T-helper 2 cell treated with Interferon-gamma antibody and Interleukin-4, amounts not matched to agents 100 ng/mL and 5 ng/mL, for 36 hours (primary cell): Measurements from ENCODE around the gene HPCAL1. TPM values are rescaled to one million over a fixed set of nuclear protein-coding genes. Genes with fewer than 3 reads are reported as not detected.

Experiments used
- intact Hi-C: fragments of 100-400 bp; cut with micrococcal nuclease; formaldehyde crosslinking; loops from one replicate; pipeline ENCODE4 v1.15.1; 2023
- total RNA-seq: library from RNA; stranded (reverse); gene quantifications from 2 replicates; pipeline ENCODE4 v1.2.3, GENCODE V29; 2022

HPCAL1 gene
- total RNA-seq, 1 donor from 2014 or later, result 69.4 TPM

DNA sequence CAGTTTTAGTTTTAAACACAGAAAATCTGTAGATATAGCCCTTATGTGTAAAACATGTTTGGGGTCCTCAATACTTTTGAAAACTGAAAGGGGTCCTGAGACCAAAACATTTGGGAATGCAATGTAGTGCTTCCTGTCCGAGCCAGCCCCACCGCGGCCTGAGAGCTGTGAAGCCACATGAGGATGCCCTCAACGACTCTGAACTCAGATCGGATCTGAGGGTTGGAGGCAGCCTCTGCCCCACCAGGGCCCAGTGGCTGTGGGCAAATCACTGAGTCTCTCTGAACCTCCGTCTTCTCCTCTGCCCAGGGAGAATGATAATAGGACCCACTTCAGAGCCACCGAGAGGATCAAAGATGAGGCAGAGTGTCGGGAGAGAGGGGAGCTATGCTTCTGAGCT lies 33.4 kb upstream of the HPCAL1 start:
- intact Hi-C loops, result no loop called here

DNA sequence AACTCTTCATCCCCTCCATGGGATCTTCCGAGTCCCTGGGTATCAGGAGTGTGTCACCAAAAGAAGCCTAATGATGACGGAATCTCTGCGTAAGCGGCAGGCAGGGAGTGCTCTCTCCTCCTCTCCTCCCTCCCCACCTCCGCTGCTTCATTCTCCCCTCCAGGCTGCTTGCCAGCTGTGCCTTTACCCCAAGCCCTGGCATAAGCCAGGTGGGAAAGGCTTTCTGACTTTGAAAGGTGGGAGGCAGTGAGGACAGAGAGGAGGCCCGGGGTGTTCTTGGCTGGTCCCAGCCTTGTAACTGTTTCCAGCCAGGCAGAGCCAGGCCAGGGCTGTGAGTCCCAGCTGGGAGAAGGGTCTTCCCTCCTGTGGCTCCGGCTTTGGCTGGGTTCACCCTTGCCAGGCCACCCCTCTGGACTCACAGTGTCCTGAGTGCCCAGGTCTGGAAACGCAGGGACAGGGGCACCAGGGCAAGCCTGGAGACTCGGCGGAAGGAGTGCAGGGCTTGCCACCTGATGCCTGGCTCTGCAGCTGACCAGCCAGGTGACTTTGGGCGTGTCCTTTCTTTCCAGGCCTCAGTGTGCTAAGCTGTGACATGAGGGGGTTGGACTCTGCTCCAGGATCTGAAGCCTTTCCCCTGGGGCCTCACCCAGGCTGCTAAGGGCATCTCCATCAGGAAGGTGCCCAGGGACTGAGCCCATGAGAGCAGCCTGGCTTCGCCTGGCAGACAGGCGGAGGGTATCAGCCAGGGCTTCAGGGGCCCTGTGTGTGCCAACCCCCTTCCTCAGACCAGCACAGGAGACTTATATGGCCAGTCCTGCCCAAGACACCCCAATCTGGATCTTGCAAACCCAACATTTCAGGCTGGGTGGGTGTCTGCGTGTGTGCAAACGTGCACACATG lies 32.7 kb upstream of the HPCAL1 start:
- intact Hi-C loops, result loop anchor here (1.0 to 2.0 kb wide), 2 partner anchors 139 to 163 kb away; no protein-coding TSS in a partner anchor

GRCh38 chr2:10271509-10271908 lies 31.2 kb upstream of the HPCAL1 start:
- intact Hi-C loops, result loop anchor here (2.0 kb wide), 1 partner anchor 161 kb away; no protein-coding TSS in a partner anchor

DNA sequence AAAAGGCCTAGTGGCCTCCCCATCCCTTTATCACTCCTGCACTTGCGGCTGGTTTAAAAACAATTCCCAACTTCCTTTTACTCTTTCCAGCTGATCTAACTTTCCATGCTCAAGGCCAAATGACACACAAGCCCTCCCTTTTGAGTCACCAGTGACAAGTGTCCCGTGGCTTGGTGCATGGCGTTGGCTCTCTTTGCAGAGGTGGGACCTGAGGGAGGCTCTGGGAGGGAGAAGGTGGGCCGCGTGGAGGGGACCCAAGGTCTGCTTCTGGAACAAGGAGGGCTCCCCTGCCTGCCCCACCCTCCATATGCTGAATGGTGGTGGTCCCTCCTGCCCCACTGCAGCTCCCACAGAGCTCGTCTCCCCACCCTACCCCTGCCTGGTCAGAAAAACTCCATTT lies 30.8 kb upstream of the HPCAL1 start:
- intact Hi-C loops, result loop anchor here (2.0 kb wide), 1 partner anchor 161 kb away; no protein-coding TSS in a partner anchor

- intact Hi-C loops, result no loop called here
Observed at GRCh38 chr2:10272464-10272863, 30.2 kb upstream of the HPCAL1 start.

- intact Hi-C loops, result no loop called here
Observed at GRCh38 chr2:10273215-10274175, 29.2 kb upstream of the HPCAL1 start.

GRCh38 chr2:10274376-10274775 lies 28.3 kb upstream of the HPCAL1 start:
- intact Hi-C loops, result no loop called here

DNA sequence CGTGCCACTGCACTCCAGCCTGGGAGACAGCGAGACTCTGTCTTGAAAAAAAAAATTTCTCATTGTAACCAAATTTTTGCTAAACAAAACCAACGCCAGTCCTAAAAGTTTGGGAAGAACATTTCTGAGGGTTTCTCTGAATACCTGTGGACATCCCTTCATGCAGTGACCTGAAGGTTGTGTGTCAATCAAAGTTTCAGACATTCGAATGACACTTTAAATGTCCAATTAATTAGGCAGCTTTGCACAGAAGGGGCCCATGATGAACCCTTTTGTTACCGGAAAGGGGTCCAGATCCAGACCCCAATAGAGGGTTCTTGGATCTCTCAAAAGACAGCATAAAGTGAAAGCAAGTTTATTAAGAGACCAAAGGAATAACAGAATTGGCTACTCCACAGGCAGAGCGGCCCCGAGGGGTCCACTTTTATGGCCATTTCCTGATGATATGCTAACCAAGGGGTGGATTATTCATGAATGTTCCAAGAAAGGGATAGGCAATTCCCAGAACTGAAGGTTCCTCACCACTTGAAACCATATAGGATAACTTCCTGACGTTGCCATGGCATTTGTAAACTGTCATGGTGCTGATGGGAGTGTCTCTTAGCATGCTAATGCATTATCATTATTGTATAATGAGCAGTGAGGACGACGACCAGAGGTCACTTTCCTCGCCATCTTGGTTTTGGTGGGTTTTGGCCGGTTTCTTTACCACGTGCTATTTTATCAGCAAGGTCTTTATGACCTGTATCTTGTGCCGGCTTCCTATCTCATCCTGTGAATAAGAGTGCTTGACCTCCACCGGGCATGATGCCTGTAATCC lies 27.5 kb upstream of the HPCAL1 start:
- intact Hi-C loops, result no loop called here

DNA sequence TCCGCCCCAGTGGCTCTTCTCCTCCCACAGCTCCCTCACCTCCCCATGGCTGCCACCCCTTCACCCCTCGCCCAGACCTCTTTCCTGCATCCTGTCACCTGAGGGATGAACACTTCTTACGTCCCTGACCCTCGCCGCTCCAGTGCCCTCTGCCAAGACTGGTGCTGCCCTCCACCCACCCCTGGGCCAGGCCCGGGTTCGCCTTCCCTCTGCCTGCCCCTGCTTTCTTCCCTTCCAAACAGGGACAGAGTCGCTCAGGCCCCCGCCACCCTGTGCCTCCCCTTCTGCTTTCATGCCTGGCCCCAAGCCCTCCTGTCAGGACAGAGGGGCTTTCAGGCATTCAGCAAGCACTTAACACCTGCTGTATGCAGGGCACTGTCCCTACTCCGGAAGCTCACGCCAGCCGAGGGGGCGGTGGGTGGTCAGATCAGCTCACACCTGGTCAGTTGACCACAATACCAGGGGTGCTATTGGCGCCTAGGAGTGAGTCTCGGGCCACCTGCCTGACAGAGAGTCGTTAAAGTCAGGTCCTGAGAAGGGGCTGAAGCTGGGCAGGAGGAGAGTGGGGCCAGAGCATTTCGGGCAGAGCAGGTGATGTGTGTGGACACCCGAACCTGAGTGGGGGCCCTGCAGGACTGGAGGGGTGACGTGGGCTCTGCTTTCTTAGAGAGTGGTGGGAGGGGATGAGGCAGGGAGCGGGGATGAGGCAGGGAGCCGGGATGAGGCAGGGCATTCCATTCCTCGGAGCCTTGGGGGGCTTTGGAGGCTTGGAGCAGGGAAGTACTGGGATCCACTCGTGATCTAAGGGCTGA lies 26.0 kb upstream of the HPCAL1 start:
- intact Hi-C loops, result no loop called here

DNA sequence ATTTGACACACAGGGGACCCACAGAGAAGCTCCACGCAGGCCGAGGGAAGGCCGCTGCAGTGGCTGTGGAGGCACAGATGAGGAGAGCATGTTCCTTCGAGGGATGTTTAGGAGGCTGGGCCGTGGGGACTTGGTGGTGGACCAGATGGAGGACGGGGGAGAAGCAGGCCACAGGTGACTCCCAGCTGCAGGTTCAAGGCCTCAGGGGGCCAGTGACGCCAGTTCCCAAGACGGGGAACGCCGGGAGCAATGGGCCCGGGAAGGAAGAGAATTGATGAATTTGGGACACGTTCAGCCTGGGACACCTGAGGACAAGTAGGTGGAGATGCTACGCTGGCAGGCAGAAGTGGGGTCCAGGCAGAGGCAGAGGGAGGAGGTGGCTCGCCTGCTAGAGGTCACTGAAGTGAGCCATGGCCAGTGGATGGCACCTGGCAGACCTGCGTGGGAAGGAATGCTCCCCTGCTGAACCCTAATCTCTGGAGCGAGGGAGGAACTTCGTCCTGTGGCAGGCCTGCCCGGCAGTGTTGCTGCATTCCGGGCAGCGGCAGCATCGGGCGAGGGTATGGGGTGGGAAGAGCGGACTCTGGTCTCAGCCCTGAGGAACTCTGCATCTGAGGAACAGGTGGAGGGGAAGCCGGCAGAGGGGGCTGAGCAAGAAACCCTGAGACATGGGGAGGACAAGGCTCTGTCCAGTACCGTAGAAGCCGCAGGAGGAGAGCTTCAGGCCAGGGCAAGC lies 25.2 kb upstream of the HPCAL1 start:
- intact Hi-C loops, result no loop called here

GRCh38 chr2:10278029-10278762 lies 24.5 kb upstream of the HPCAL1 start:
- intact Hi-C loops, result no loop called here

DNA sequence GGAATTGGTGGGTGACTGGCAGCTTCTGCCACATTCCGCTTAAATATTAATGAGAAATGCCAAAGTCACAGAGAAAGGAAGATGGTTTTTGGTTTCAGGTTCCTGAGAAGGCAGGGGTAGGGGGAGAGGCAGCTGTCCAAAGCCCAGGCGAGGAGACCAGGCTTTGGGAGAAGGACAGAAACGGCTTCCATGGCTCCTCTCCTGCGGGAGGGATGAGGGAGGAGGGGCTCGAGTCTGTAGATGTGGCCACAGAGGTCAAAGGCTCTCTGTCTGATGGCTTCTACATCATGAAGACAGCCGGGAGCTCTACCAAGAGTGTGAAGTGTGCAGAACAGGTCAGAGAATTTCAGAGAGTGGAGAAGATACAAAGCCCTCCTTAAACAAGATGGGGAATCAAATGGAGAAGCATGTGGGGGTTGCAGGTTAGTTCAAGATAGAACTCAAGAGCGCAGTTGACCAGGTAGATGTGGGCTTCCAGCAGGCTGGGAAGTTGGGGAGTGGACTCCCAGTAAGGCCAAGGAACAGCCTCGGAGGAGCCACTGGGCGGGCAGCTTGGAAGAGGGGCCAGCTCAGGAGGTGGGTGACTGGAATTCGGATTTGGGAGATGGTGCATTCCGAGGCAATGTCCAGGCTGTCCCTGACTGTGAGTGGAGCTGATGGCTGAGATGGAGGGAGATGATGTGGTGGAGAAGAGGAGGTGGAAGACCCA lies 23.8 kb upstream of the HPCAL1 start:
- intact Hi-C loops, result no loop called here

GRCh38 chr2:10279472-10279870 lies 23.2 kb upstream of the HPCAL1 start:
- intact Hi-C loops, result no loop called here

DNA sequence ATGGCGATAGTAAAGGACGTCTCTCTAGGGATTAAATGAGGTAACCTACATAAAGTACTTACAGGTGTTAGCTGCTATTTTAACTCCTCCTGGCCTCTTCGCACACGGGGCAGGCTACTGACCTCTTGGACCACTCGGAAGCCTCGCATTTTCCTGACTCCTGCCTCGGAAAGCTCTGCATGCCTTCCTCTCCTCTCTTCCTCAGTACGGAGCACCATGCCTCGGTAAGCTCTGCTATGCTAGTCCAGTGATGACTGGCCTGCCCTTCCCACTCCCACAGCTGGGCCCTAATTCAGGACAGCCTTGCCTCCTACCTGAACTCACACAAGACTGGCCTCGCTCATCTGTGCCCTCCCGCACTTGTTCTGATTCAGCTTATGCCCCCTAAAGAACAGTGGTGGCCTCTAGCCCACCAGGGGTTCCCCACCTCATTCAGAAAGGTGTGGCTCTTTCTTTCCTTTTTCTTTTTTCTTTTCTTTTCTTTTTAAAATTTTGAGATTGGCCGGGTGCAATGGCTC lies 22.7 kb upstream of the HPCAL1 start:
- intact Hi-C loops, result no loop called here

DNA sequence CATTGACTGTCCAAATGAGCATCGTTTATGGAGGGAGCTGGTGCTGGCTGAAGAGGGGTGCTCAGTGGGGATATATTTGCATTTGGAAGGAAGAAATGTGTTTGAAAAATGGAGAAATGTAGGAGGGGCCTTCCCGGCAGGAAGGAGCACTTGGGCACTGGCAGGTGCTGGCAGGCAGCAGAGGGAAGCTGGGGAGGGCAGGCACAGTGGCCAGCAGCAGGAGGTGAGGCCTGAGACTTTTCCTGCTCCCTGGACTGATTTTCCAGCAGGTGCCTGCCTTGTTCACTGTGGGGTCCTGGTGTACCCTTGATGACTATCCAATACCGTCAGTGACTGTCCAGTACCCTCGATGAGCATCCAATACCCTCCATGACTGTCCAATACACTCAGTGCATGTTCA lies 20.8 kb upstream of the HPCAL1 start:
- intact Hi-C loops, result no loop called here

DNA sequence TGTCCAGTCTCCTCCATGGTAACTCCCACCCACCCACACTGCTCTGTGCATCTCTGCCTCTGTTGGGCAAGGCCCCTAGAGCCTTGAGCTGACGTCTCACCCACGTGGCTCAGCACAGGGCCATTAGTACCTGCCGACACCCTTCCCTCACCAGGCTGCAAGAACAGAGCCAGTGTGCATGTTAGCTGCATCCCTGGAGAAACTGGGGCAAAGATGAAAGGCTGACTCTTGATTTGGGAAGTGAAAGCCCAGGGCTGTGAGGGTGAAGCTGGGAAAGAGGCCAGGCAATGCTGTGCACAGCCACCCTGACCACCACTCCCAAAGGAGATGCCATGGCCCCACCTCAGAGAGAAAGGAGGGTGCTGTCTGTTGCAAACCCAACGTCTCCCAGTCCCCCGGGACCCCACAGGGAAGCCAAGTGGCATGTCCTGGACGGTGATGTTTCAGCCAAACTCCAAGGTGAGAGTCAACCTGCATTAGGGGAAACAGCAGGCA lies 20.0 kb upstream of the HPCAL1 start:
- intact Hi-C loops, result no loop called here
